Thyroid gland (tissue), 4 donors: ENCODE data around the gene RIMS3. TPM values are rescaled to one million over a fixed set of nuclear protein-coding genes. Genes with fewer than 3 reads are reported as not detected.

Source experiments
- DNase-seq, 2 donors: peaks; one replicate each; pipeline ENCODE4 v3.0.0-alpha.2; 2019
- H3K27ac ChIP-seq, 3 donors: fragments of 200-600 bp; sonication (generic); 1 replicate in 2 of 3; 2 replicates in 1 of 3; pipeline ENCODE4 v1.5.1; 2016 to 2019; ENCODE audit warnings: mild to moderate bottlenecking in 1 of 3, moderate library complexity in 1 of 3
- H3K27me3 ChIP-seq: fragments of 200-600 bp; sonication (generic); one replicate; pipeline ENCODE4 v1.5.1; 2019
- H3K36me3 ChIP-seq, 2 donors: fragments of 200-600 bp; sonication (generic); one replicate each; pipeline ENCODE4 v1.5.1; 2016 to 2019
- H3K4me1 ChIP-seq, 2 donors: fragments of 200-600 bp; sonication (generic); one replicate each; pipeline ENCODE4 v1.5.1; 2017 to 2019
- H3K4me3 ChIP-seq, 3 donors: fragments of 200-600 bp; sonication (generic); replicated peaks in 1 of 3; 1 replicate in 2 of 3; 2 replicates in 1 of 3; pipeline ENCODE4 v1.5.1; 2016; ENCODE audit warnings: mild to moderate bottlenecking in 1 of 3
- H3K9me3 ChIP-seq: fragments of 200-600 bp; sonication (generic); one replicate; pipeline ENCODE4 v1.5.1; 2017
- POLR2A ChIP-seq, 2 donors: fragments of 450-650 bp; IDR thresholded peaks; one replicate each; pipeline ENCODE4 v1.6.1; 2017; ENCODE audit warnings: antibody characterized with exemption in 2 of 2, mild to moderate bottlenecking in 2 of 2, moderate library complexity in 1 of 2
- WGBS, 2 donors: methylation state at CpG; one replicate each; pipeline ENCODE4 v1.1.5; 2017; 5-methylcytosine and 5-hydroxymethylcytosine counted together
- intact Hi-C: fragments of 100-400 bp; cut with DNase I; formaldehyde crosslinking; loops from one replicate; pipeline ENCODE4 v1.15.1; 2023
- total RNA-seq, 4 donors: library from RNA; depleted of rRNA; stranded (reverse); fragments of >200 nt; gene quantifications; one replicate each; pipeline ENCODE4 v1.2.3, GENCODE V29; 2016
- TF ChIP-seq, protein P1 (sequence below), 6 experiments: fragments of 200-600 bp in 3 of 6; fragments of 450-650 bp in 3 of 6; sonication (generic) in 3 of 6; IDR thresholded peaks; one replicate each; pipeline ENCODE4 v1.5.1; 2016 to 2019; ENCODE audit warnings: antibody characterized with exemption in 6 of 6, mild to moderate bottlenecking in 2 of 6, inconsistent platforms in 1 of 6, moderate library complexity in 1 of 6

RIMS3 gene
- total RNA-seq, 4 donors from 2014 or later = 2.1 to 4.4 (median 3.5) TPM

DNA sequence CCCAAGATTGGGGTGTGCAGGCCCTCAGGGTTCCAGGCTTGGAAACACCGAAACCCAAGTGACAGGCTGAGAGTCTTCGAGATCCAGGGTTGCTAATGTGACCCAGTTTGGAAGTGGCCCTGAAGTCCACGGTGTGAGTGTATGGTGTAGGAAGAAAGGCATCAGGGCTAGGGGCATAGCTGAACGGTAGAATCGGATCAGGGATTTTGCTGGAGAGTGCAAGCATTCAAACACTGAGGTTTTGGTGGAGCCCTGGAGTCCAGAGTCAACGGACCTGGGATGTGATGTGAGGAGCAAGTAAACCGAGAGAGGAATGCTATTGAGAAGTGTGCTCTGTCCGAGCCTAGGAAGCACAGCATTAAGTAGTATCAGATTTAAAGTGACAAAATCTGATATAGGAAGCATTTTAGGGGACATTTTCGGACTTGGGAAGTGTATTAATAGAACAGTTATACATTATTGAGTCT, 27.0 kb upstream of the RIMS3 start:
- Histone ChIP-seq H3K36me3 (no peaks in the 10 kb centered on the region), H3K27ac (peak overlapping the region; percentile 99 to 100 (median 99)), H3K9me3 (no peaks in the 10 kb centered on the region), H3K4me1 (peaks cover 26 to 27% of the 10 kb centered on the region in 2 donors), H3K27me3 (no peaks in the 10 kb centered on the region), H3K4me3 (peak overlapping the region; percentile 80 to 98 (median 90))
- 3% methylated on average over 8 to 9 of the region's 9 CpGs for WGBS, 2 donors
- DNase-seq = peak in 1 of 2 donors; percentile 36
- intact Hi-C loops = loop anchor here (10.0 kb wide), 1 partner anchor 92 kb away; the partner anchor contains the start of gene KCNQ4
- TF ChIP-seq, protein P1, sequence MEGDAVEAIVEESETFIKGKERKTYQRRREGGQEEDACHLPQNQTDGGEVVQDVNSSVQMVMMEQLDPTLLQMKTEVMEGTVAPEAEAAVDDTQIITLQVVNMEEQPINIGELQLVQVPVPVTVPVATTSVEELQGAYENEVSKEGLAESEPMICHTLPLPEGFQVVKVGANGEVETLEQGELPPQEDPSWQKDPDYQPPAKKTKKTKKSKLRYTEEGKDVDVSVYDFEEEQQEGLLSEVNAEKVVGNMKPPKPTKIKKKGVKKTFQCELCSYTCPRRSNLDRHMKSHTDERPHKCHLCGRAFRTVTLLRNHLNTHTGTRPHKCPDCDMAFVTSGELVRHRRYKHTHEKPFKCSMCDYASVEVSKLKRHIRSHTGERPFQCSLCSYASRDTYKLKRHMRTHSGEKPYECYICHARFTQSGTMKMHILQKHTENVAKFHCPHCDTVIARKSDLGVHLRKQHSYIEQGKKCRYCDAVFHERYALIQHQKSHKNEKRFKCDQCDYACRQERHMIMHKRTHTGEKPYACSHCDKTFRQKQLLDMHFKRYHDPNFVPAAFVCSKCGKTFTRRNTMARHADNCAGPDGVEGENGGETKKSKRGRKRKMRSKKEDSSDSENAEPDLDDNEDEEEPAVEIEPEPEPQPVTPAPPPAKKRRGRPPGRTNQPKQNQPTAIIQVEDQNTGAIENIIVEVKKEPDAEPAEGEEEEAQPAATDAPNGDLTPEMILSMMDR (IDR thresholded peaks at IDR 0.05) = no peak
- TF ChIP-seq POLR2A (IDR thresholded peaks at IDR 0.05) = no peak

DNA sequence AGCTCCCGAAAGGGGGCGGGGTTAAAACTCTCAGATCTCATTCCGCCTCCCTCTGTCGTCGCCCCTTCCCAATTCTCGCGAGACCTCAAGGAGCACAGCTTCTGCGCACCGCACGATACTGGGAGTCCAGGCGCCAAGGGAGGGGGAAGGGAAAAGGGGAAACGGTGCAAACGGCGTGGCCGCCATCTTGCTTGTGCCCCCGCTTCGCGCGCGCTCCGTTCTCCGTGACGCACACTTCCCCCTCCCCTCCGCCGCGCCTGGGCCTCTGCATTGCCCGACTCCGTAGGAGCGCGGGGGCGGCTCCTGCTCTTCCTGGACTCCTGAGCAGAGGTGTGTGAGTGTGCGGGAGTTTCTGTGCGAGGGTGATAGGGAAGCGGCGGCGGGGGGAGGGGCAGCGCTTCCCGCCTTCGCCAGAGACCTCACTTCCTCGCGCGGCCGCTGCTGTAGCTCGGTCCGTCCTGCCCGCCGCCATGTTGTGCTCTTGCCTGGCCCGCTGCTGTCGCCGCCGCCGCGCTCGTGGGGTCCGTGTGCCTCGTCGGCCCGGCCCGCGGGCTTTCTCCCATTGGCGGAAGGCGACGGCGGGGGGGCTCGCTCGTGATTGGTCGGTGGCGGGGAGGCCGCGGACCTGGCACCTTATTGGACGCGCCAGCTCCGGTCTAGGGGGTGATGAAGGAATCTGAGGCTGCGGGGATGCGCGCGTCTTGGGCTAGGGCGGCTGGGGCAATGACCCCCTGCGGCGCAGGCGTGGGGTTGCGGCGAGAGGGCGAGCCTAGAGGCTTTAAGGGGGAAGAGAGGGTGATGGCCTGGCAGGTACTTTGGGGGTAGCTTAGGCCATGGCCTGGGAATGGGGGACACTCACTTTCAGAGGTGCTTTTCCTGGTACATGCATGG, 26.3 kb upstream of the RIMS3 start, which contains the start of gene NFYC:
Gene NFYC, plus strand, starts transcription at position 167 of the 891 bp plus-strand sequence. CDS start 47,140 bp downstream, outside the sequence.
- intact Hi-C loops = loop anchor here (10.0 kb wide), 1 partner anchor 93 kb away; the partner anchor contains the start of gene KCNQ4
- peak within 1 kb of the TSS; percentile 99 to 100 (median 99) for H3K27ac ChIP-seq
- no peaks in the 10 kb centered on the region for H3K36me3 ChIP-seq
- no peaks in the 10 kb centered on the region for H3K9me3 ChIP-seq
- peak; percentile 97 to 98 for DNase-seq
- 0 to 1% methylated on average over 25 to 26 of the region's 84 CpGs for WGBS, 2 donors
- peaks cover 19 to 20% of the 10 kb centered on the region in 2 donors for H3K4me1 ChIP-seq
- H3K4me3 ChIP-seq = peak within 1 kb of the TSS; percentile 80 to 98 (median 90)
- TF ChIP-seq, protein P1 (IDR thresholded peaks at IDR 0.05) = peak in 1 of 6 experiments; percentile 12
- peak; percentile 93 to 95 for TF ChIP-seq POLR2A (IDR thresholded peaks at IDR 0.05)
- H3K27me3 ChIP-seq = no peaks in the 10 kb centered on the region

DNA sequence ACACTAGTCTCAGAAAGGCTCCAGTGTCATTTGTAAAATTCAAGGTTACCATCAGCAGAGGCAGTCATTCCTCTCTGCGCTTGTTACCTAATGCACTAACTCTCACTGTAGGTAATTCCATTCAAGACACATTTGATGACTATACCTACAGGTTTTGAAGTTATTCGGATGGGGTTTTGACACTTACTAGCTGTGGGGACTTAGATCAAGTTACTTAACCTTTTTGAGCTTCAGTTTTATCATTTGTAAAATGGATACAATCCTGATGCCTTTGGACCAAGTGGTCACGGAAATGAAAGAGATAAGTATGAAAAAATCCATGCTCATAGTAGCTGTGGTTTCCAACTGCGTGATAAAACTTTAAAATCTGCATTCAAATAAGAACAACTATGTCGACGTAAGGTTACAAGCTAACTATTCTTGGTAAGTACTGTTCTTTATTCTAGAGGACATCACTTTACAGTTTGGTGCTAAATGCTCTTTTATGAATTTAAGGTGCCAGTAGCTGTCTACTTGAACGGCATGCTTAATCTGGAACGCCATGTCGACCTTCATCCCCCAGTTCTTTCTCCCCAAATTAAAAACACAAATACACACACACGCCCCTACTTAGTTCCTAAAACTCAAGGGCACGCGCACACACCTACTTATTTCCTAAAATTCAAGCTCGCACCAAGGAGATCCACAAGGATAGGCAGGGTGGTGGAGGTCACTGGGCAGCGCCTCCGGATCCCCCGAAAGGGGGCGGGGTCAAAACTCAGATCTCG, 25.5 kb upstream of the RIMS3 start:
- 21 to 22% methylated on average over 18 of the region's 18 CpGs for WGBS, 2 donors
- no peaks in the 10 kb centered on the region for H3K36me3 ChIP-seq
- peak overlapping the region; percentile 80 to 98 (median 90) for H3K4me3 ChIP-seq
- DNase-seq = no peak
- TF ChIP-seq, protein P1 (IDR thresholded peaks at IDR 0.05) = no peak
- no peak for TF ChIP-seq POLR2A (IDR thresholded peaks at IDR 0.05)
- no peaks in the 10 kb centered on the region for H3K27me3 ChIP-seq
- intact Hi-C loops = loop anchor here (10.0 kb wide), 1 partner anchor 94 kb away; the partner anchor contains the start of gene KCNQ4
- peak overlapping the region; percentile 99 to 100 (median 99) for H3K27ac ChIP-seq
- peaks cover 12% of the 10 kb centered on the region in 2 donors for H3K4me1 ChIP-seq
- H3K9me3 ChIP-seq = no peaks in the 10 kb centered on the region

DNA sequence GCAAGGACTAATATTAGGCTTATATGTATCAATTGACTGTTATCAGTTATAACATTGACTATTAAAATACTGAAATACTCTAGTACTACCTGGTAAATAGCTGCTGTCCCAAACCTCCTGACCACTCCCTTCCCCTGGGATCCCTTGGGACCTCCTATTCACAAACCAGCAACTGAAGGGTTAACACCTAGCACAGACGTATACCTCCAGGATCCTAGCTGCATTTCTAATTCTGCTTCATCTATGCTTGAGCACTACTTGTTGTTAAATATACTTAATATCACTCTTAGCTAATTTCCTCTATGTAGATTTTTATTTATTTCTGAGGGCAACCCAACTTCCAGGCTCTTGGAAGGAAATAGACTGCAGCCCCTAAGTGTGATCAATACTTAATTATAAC, 24.3 kb upstream of the RIMS3 start:
- no peak for DNase-seq
- Histone ChIP-seq H3K9me3 (no peaks in the 10 kb centered on the region), H3K4me1 (peaks cover 11% of the 10 kb centered on the region in 2 donors), H3K36me3 (no peaks in the 10 kb centered on the region), H3K27ac (no peak overlapping the region), H3K4me3 (no peak overlapping the region), H3K27me3 (no peaks in the 10 kb centered on the region)
- intact Hi-C loops = loop anchor here (10.0 kb wide), 1 partner anchor 95 kb away; the partner anchor contains the start of gene KCNQ4
- TF ChIP-seq, protein P1 (IDR thresholded peaks at IDR 0.05) = no peak
- TF ChIP-seq POLR2A (IDR thresholded peaks at IDR 0.05) = no peak
- 38 to 39% methylated on average over 1 of the region's 1 CpG for WGBS, 2 donors
